Thyroid gland (tissue), 4 donors: ENCODE results near the gene ST8SIA4. TPM values are rescaled to one million over a fixed set of nuclear protein-coding genes. Genes with fewer than 3 reads are reported as not detected.

Experiments
- DNase-seq, 2 donors: peaks; one replicate each; pipeline ENCODE4 v3.0.0-alpha.2; 2019
- H3K27ac ChIP-seq, 3 donors: fragments of 200-600 bp; sonication (generic); 1 replicate in 2 of 3; 2 replicates in 1 of 3; pipeline ENCODE4 v1.5.1; 2016 to 2019; ENCODE audit warnings: mild to moderate bottlenecking in 1 of 3, moderate library complexity in 1 of 3
- H3K27me3 ChIP-seq: fragments of 200-600 bp; sonication (generic); one replicate; pipeline ENCODE4 v1.5.1; 2019
- H3K36me3 ChIP-seq, 2 donors: fragments of 200-600 bp; sonication (generic); one replicate each; pipeline ENCODE4 v1.5.1; 2016 to 2019
- H3K4me1 ChIP-seq, 2 donors: fragments of 200-600 bp; sonication (generic); one replicate each; pipeline ENCODE4 v1.5.1; 2017 to 2019
- H3K4me3 ChIP-seq, 3 donors: fragments of 200-600 bp; sonication (generic); replicated peaks in 1 of 3; 1 replicate in 2 of 3; 2 replicates in 1 of 3; pipeline ENCODE4 v1.5.1; 2016; ENCODE audit warnings: mild to moderate bottlenecking in 1 of 3
- H3K9me3 ChIP-seq: fragments of 200-600 bp; sonication (generic); one replicate; pipeline ENCODE4 v1.5.1; 2017
- POLR2A ChIP-seq, 2 donors: fragments of 450-650 bp; IDR thresholded peaks; one replicate each; pipeline ENCODE4 v1.6.1; 2017; ENCODE audit warnings: antibody characterized with exemption in 2 of 2, mild to moderate bottlenecking in 2 of 2, moderate library complexity in 1 of 2
- WGBS, 2 donors: methylation state at CpG; one replicate each; pipeline ENCODE4 v1.1.5; 2017; 5-methylcytosine and 5-hydroxymethylcytosine counted together
- intact Hi-C: fragments of 100-400 bp; cut with DNase I; formaldehyde crosslinking; loops from one replicate; pipeline ENCODE4 v1.15.1; 2023
- total RNA-seq, 4 donors: library from RNA; depleted of rRNA; stranded (reverse); fragments of >200 nt; gene quantifications; one replicate each; pipeline ENCODE4 v1.2.3, GENCODE V29; 2016
- TF ChIP-seq, protein P1 (sequence below), 6 experiments: fragments of 200-600 bp in 3 of 6; fragments of 450-650 bp in 3 of 6; sonication (generic) in 3 of 6; IDR thresholded peaks; one replicate each; pipeline ENCODE4 v1.5.1; 2016 to 2019; ENCODE audit warnings: antibody characterized with exemption in 6 of 6, mild to moderate bottlenecking in 2 of 6, inconsistent platforms in 1 of 6, moderate library complexity in 1 of 6

The ST8SIA4 gene
- total RNA-seq, 4 donors from 2014 or later: 3.4 to 7.0 (median 4.4) TPM

- intact Hi-C loops: no loop called here
- DNase-seq: no peak
- Histone ChIP-seq H3K36me3 (no peaks in the 10 kb centered on the region), H3K27me3 (no peaks in the 10 kb centered on the region), H3K4me3 (no peak overlapping the region), H3K9me3 (no peaks in the 10 kb centered on the region), H3K4me1 (no peaks in the 10 kb centered on the region), H3K27ac (no peak overlapping the region)
- no peak for TF ChIP-seq POLR2A (IDR thresholded peaks at IDR 0.05)
- TF ChIP-seq, protein P1, sequence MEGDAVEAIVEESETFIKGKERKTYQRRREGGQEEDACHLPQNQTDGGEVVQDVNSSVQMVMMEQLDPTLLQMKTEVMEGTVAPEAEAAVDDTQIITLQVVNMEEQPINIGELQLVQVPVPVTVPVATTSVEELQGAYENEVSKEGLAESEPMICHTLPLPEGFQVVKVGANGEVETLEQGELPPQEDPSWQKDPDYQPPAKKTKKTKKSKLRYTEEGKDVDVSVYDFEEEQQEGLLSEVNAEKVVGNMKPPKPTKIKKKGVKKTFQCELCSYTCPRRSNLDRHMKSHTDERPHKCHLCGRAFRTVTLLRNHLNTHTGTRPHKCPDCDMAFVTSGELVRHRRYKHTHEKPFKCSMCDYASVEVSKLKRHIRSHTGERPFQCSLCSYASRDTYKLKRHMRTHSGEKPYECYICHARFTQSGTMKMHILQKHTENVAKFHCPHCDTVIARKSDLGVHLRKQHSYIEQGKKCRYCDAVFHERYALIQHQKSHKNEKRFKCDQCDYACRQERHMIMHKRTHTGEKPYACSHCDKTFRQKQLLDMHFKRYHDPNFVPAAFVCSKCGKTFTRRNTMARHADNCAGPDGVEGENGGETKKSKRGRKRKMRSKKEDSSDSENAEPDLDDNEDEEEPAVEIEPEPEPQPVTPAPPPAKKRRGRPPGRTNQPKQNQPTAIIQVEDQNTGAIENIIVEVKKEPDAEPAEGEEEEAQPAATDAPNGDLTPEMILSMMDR (IDR thresholded peaks at IDR 0.05): no peak
- WGBS, 2 donors: 63 to 81% methylated on average over 4 of the region's 4 CpGs
Observed at GRCh38 chr5:100841358-100842076, 61.6 kb downstream of the ST8SIA4 start.

- no peaks in the 10 kb centered on the region for H3K36me3 ChIP-seq
- no peaks in the 10 kb centered on the region for H3K4me1 ChIP-seq
- no peak overlapping the region for H3K27ac ChIP-seq
- H3K9me3 ChIP-seq: no peaks in the 10 kb centered on the region
- 58 to 63% methylated on average over 1 of the region's 1 CpG for whole genome bisulfite sequencing, 2 donors
- intact Hi-C loops: no loop called here
- DNase-seq: no peak
- no peak overlapping the region for H3K4me3 ChIP-seq
- H3K27me3 ChIP-seq: no peaks in the 10 kb centered on the region
- TF ChIP-seq POLR2A (IDR thresholded peaks at IDR 0.05): no peak
- TF ChIP-seq, protein P1 (IDR thresholded peaks at IDR 0.05): no peak
Observed at GRCh38 chr5:100840789-100841188, 62.3 kb downstream of the ST8SIA4 start.

DNA sequence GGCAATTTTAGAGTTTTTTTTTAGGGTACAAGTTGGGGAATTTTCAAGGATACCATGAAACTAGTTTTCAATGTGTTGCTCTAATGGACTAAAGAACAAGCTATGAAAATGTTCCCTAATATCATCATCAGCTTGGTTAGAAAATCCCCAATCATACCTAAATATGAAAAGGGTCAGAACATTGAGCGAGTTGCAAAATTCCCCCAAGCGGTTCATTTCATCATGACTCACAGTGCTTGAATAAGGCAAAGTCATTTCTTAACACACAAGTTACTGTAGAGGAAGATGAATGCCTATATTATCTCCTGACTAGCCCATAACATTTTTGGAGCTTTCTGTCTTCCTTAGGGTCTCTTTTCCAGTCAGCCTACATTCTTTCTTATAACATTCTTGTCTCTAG lies 62.7 kb downstream of the ST8SIA4 start:
- intact Hi-C loops: no loop called here
- DNase-seq: no peak
- Histone ChIP-seq H3K4me1 (no peaks in the 10 kb centered on the region), H3K36me3 (no peaks in the 10 kb centered on the region), H3K27ac (no peak overlapping the region), H3K4me3 (no peak overlapping the region), H3K9me3 (no peaks in the 10 kb centered on the region), H3K27me3 (no peaks in the 10 kb centered on the region)
- 72 to 91% methylated on average over 2 of the region's 2 CpGs for WGBS, 2 donors
- TF ChIP-seq, protein P1 (IDR thresholded peaks at IDR 0.05): no peak
- TF ChIP-seq POLR2A (IDR thresholded peaks at IDR 0.05): no peak

DNA sequence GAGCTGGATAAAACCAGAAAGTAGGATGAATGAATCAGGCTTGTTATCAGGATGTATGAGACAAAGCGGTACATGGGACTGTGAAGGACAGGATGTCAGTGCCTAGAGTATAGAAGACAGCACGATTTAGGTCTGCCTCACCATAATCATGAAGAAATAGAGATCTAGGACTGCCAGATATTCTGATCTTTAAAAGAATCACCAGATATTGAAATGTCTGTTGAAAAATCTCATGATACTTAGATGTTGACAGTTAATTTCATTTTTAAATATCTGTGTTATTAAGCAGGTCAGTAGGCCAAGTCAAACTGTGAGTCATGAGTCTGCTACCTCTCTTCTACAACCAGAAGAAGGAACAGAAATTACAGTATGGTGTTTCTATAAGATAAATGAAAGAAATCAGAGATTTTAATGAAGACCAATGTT lies 65.0 kb downstream of the ST8SIA4 start:
- DNase-seq: no peak
- no peak overlapping the region for H3K4me3 ChIP-seq
- H3K9me3 ChIP-seq: no peaks in the 10 kb centered on the region
- WGBS, 2 donors: 76 to 89% methylated on average over 2 of the region's 2 CpGs
- H3K36me3 ChIP-seq: no peaks in the 10 kb centered on the region
- no peak overlapping the region for H3K27ac ChIP-seq
- no peaks in the 10 kb centered on the region for H3K27me3 ChIP-seq
- intact Hi-C loops: no loop called here
- no peaks in the 10 kb centered on the region for H3K4me1 ChIP-seq
- TF ChIP-seq, protein P1 (IDR thresholded peaks at IDR 0.05): no peak
- no peak for TF ChIP-seq POLR2A (IDR thresholded peaks at IDR 0.05)

- intact Hi-C loops: no loop called here
- Histone ChIP-seq H3K27me3 (no peaks in the 10 kb centered on the region), H3K9me3 (no peaks in the 10 kb centered on the region), H3K27ac (no peak overlapping the region), H3K36me3 (no peaks in the 10 kb centered on the region), H3K4me3 (no peak overlapping the region), H3K4me1 (no peaks in the 10 kb centered on the region)
- no peak for TF ChIP-seq POLR2A (IDR thresholded peaks at IDR 0.05)
- TF ChIP-seq, protein P1 (IDR thresholded peaks at IDR 0.05): no peak
- no peak for DNase-seq
- WGBS, 2 donors: 94 to 97% methylated on average over 2 of the region's 2 CpGs
Observed at GRCh38 chr5:100834519-100834918, 68.6 kb downstream of the ST8SIA4 start.
